GM18508 (cell line): ENCODE results near the gene F2RL2.

ENCODE experiments used
- ATAC-seq: cut with Tn5 transposase; IDR thresholded peaks from one replicate; pipeline ENCODE4 v1.9.1; 2021; ENCODE audit warnings: moderate number of reproducible peaks; ENCODE audit not compliant: insufficient read depth, unreplicated experiment

F2RL2 gene

DNA sequence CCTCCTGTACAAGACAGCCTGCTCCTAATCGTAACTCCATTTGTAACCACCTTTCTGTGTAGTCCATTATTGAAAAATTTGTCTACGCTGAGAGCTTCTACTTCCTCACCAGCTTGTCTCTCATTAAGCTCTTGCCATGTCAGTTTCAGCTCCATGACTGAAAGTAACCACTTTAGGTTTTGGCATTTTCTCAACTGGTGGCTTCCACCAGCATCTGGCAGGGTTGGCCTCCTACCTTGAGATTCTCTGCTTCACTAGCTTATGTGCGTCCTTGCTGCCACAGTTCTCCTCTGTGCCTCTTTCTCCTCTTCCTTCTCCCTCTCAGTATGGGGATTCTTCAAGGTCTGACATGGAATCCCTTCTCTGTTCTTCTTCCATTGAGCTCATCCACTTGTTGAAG lies 31.8 kb downstream of the F2RL2 start:
- no peak for ATAC-seq

DNA sequence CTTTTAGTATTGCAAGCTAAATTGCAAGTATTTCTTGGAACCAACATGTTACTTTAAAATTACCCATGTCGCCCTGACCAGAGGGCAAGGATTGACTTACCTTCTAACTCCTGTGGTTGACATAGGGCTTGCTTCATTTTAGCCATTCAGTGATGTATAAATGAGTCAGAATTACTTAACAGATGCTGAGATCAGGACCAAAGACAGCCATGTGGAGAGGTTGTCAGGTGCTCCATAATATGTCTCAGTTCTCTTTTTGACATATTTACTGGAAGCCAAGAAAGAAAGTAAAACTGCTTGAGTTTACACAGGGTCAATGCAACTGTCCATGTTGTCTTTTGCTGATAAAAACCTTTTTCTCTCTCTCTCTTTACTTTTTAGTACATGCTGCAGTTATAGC lies 33.2 kb downstream of the F2RL2 start:
- ATAC-seq: peak; percentile 91

DNA sequence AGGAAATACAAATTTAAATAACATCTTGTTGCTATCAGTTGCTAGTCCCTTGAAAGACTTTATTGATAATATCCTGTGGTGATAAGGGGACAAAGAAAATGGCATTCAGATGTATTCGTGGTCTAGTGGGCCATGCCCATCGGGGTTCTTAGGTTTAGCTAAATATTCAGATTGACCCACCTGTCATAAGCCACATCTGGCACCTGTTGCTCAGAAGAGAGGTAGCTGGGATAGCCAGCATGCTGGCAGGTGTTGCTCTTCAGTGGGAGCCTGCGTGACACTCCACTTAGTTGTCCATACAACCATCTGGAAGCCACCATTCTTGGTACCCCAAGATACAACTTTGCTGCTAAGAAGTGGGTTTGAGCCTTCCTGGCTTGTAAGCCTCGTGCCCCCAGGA lies 36.7 kb downstream of the F2RL2 start:
- no peak for ATAC-seq

DNA sequence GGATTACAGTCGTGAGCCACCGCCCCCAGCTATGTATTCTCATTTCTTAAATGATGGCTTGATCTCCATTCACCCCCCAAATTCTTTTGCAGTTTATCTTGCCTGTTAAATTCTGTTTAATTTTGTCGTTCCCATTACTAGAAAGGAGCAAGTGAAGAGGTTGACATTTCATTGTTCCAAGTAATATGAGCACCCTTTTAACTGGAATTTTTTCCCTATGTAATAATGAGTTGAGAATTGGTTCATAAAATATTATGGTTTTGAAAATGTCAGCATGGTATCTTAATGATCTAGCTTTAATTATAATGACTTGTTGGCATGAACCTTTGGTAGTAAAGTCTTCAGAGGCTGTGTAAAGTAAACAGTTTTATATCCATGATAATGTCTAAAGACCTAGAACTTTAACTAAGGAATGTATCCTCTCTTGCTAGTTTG lies 37.4 kb downstream of the F2RL2 start:
- no peak for ATAC-seq

DNA sequence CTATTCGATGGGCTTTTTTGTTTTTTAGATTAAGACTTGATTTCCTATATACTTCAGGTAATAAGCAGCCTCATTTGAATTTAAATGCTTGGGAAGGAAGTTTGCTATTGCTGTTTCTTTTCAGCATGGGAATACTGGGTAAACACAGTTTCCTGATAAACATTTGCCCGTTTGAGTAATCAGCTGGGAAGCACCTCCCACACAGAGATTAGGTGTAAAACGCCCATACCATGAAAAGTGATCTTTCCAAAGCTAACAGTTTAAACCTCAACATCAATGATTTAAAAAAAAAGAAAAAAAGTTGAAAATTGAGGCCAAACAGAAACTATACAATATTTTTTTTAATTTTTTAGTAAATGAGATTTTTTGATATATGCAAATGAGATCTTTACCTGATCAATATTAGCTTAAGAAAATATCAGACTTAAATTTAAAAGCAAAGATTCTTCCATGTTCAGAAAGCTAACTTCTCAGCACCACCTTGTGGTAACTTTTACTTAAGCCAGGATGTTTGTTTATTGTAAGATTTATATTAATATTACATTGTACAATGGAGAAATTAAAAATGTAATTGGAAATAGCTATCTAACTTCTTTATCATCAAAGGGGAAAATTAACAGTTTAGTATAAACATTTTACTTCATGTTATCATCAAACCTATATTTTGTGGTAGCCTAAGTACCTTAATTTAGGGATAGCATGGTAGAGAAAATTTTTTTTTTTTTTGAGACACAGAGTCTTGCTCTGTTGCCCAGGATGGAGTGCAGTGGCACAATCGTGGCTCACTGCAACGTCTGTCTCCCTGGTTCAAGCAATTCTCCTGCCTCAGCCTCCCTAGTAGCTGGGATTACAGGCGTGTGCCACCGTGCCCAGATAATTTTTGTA lies 39.8 kb downstream of the F2RL2 start:
- ATAC-seq: no peak

DNA sequence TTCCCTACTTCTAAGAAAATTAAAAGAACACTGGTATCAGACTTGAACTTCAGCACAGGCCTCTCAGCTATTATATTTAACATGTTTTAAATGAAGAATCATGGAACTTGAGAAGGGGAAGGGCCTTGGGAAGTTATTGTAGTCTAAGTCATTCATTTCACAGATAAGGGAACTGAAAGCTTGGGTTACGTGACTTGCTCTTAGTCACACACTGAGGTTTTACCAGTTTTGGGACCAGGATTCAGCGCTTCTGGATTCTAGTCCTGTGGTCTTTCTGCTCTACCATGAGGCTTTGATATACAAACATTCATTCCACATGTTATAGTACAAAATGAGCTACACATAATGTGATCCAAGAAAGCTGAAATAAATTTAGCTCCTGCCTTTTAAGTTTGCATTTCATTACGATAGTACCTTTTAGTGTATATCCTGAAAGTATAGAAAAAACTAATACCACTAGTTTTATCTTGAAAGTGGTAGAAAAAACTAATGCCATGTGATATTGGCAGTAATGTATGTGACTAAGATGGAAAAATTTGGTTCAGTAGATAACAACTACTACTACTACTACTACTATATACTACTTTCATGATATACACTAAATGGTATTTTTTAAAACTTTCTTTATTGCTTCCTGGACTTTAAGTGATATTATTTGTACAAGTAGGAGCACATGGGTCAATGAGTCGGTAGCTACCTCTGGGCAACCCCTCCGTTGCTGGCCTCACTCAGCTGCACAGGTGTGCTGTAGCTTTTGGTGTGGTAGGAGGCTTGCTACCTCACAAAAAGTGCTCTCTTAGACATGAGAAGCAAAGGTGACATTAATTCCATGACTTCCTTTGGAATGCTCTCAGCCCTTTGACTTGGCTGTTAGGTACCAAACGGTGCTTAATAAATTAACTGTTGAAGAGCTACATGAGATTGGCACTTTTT lies 40.7 kb downstream of the F2RL2 start:
- ATAC-seq: peak; percentile 69

DNA sequence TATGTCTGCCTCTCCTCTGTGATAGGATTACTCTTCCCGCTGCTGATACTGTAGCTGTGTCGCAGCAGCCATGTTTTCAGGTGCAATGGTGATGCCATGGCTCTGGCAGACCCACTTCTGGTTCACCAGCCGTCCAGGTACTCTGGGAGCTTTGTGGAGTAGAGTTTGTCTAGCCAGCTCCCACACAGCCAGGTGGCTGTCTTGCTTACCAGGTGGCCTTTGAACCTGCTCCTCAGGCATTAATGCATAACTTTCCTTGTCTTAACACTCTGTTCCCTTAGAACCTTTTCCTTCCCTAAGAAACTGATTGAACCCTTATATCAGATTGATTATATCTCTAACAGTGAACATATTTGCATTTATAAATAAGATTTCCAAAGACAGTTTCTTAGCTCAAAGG lies 42.2 kb downstream of the F2RL2 start:
- no peak for ATAC-seq

DNA sequence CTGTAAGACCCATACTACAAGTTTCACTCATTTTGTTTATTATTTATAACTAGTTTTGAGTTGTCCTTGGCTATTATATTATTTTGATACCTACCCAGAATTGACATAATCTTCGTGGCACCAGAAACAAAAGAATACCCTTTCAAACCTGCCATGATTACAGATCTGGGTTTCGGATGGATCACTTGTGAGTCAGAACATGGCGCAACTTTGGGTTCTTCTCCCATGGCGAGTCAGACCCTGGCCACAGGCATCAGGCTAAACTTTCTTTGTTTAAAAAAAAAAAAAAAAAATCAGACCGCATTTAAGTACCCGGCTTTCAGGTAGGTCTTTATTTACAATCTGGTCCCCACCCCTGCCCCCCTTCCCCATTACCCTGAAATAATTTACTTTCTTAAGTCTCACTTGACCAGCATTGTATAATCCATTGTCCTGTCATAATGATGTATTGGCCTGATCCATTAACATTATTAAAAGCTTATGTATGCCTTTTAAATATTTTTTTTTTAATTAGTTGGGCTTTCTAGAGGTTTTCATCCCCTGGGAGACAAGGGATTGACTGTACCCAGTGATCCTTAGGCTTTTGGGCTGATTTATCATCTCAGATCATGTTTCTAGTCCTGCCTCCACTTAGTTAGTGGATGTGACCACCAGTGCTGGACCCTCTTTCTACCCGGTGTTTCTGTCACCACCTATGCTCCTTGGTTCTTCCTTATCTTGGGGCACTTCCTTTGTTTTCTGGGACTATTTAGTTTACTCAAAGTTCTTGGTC lies 43.9 kb downstream of the F2RL2 start:
- no peak for ATAC-seq

DNA sequence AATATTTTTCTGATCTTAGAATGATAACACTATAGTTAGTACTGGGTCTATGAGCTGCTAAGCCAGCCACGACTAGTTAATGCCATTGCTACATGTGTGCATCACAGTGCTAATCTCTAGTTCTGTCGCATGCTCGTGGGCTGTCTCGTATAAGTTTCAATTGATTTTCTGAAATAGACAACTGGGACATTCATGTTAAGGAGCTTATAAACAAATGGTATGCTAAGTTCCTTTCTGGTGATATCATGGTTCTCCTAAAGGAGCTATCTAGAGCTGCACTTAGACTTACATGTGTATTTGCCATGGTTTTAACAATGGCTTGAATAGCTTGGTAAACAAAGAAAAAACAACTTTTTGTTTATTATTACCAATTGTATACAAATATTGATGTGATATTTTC lies 46.2 kb downstream of the F2RL2 start:
- no peak for ATAC-seq

DNA sequence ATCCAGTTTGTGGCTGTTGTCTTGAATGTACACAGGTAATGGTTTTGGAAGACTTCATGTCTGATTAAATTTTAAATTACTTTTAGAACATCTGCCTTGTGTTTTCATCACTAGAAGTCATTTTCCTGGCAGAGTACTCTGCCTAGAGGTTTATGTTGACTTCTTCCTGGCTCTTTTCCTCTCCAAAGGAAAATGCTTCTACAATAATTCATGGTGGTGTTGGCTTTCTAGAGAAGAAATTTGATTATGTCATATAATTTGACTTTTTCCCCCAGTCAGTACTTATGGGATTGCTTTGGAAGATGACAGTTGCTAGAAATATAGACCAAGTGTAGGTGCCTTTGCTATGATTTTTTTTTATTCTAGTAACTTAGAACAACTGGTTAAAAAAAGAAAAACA lies 46.8 kb downstream of the F2RL2 start:
- ATAC-seq: no peak

DNA sequence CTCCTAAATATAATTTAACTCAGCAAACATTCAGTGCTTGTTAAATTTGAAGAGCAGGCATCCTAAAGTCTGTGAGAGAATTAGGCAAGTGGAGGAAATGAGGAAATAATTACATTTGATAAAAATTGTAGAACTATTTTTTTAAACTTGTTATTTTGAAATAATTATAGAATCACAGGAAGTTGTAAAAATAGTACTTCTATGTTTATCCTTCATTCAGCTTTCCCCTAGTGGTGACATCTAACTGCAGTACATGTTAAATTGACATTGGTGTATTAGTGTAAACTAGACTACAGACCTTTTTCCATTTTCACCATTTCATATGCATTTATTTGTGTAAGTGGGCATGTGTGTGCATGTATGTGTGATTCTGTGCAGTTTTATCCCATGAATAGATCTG lies 51.6 kb downstream of the F2RL2 start:
- ATAC-seq: no peak

DNA sequence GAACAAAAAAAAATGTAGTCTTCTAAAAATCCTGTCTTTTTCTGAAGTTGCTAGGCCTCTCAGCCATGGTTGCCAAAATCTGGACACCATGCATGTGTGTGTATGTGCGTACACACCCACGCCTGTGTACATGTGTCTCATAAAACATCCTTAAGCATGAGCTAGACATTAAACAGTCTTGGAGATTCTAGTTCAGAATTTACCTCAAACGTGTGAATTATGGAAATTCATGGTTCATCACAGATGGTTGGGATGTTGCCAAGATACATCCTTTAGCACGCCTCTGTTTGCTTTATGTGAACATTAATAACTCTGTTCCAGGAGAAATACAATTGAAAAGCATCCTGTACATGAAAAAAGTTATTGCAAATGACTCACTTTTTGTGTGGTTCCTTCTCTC lies 53.0 kb downstream of the F2RL2 start:
- ATAC-seq: no peak
